Measurements from ENCODE around the gene EPS8.

The EPS8 gene

DNA sequence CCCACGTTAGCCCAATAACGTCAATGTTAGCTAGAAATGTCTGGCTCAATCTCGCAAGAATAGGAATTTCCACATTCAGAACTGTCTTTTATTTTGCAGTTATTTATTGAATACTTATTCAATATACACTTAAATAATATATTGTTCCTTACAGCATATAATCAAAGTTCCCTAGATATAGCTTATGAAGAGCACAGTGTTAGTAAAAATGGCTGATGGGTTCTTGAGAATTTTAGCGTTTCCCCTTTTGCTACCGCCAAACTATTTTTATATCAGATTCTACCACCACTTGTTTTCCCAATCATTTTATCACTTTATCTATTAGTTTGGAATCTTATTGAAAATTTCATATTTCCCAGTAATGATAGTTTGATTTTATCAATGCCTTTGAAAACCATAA, 12.7 kb downstream of the EPS8 start:
- TF ChIP-seq CTCF (IDR thresholded peaks at IDR 0.05; ENCODE audit: insufficient read depth, low read length, poor library complexity, severe bottlenecking), result no peak
- Histone ChIP-seq H3K27me3 (replicated peaks; ENCODE audit: control insufficient read depth, insufficient read depth, low read length) (no peaks in the 10 kb centered on the region), H3K36me3 (ENCODE audit: control insufficient read depth, insufficient read depth, low read length) (no peaks in the 10 kb centered on the region), H3K4me3 (replicated peaks; ENCODE audit: low read depth, low read length) (no peak overlapping the region)
- DNase-seq (ENCODE audit: extremely low read depth, insufficient read length), result no peak

DNA sequence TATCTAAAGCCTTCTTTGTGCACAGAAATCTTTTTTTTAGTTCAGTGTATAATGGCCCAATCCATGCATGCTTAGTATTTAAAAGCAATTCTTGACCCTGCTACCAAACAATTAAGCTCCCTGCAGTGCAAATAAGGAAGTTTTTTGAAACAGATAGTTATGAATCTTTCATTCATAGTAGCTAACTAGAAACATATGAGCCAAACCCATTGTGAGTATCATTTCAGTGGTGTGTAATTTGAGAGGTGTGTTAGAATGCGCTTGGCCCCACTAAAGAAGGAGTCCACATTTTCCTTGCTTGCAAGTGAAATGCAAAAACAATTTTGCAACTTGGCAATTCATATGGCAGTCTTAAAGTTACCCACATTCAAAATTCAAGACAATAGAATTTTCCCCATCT, 14.4 kb downstream of the EPS8 start:
- Histone ChIP-seq H3K4me3 (replicated peaks; ENCODE audit: low read depth, low read length) (no peak overlapping the region), H3K27me3 (replicated peaks; ENCODE audit: control insufficient read depth, insufficient read depth, low read length) (no peaks in the 10 kb centered on the region), H3K36me3 (ENCODE audit: control insufficient read depth, insufficient read depth, low read length) (no peaks in the 10 kb centered on the region)
- DNase-seq (ENCODE audit: extremely low read depth, insufficient read length), result no peak
- TF ChIP-seq CTCF (IDR thresholded peaks at IDR 0.05; ENCODE audit: insufficient read depth, low read length, poor library complexity, severe bottlenecking), result no peak

- DNase-seq (ENCODE audit: extremely low read depth, insufficient read length), result no peak
- Histone ChIP-seq H3K36me3 (ENCODE audit: control insufficient read depth, insufficient read depth, low read length) (no peaks in the 10 kb centered on the region), H3K27me3 (replicated peaks; ENCODE audit: control insufficient read depth, insufficient read depth, low read length) (no peaks in the 10 kb centered on the region), H3K4me3 (replicated peaks; ENCODE audit: low read depth, low read length) (no peak overlapping the region)
- peak; percentile 39 for TF ChIP-seq CTCF (IDR thresholded peaks at IDR 0.05; ENCODE audit: insufficient read depth, low read length, poor library complexity, severe bottlenecking)
These were observed 16.7 kb downstream of the EPS8 start for GRCh38 chr12:15772405-15773018.

DNA sequence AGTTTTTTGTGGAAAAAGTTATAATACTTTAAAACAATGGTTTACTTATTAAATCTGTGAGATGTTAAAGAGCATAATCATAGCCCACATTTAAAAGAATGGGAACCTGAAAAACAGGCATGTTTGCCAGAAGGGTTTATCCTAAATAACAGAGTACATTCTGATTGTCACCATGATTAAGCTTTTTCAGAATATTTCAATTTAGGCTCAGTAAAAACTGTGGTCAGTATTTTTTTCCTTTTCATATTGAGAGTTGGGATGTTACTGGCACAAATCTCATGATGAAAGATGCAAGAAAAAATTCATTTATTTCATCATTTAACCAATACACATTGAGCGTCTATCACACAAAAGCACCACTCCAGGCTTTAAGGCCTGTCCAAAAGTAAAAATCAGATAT, 18.6 kb downstream of the EPS8 start:
- no peak for DNase-seq (ENCODE audit: extremely low read depth, insufficient read length)
- H3K36me3 ChIP-seq (ENCODE audit: control insufficient read depth, insufficient read depth, low read length), result no peaks in the 10 kb centered on the region
- TF ChIP-seq CTCF (IDR thresholded peaks at IDR 0.05; ENCODE audit: insufficient read depth, low read length, poor library complexity, severe bottlenecking), result no peak
- no peak overlapping the region for H3K4me3 ChIP-seq (replicated peaks; ENCODE audit: low read depth, low read length)
- H3K27me3 ChIP-seq (replicated peaks; ENCODE audit: control insufficient read depth, insufficient read depth, low read length), result no peaks in the 10 kb centered on the region

- H3K4me3 ChIP-seq (replicated peaks; ENCODE audit: low read depth, low read length), result no peak overlapping the region
- no peaks in the 10 kb centered on the region for H3K36me3 ChIP-seq (ENCODE audit: control insufficient read depth, insufficient read depth, low read length)
- no peak for DNase-seq (ENCODE audit: extremely low read depth, insufficient read length)
- no peak for TF ChIP-seq CTCF (IDR thresholded peaks at IDR 0.05; ENCODE audit: insufficient read depth, low read length, poor library complexity, severe bottlenecking)
- no peaks in the 10 kb centered on the region for H3K27me3 ChIP-seq (replicated peaks; ENCODE audit: control insufficient read depth, insufficient read depth, low read length)
These were observed 19.2 kb downstream of the EPS8 start for GRCh38 chr12:15770021-15770420.

DNA sequence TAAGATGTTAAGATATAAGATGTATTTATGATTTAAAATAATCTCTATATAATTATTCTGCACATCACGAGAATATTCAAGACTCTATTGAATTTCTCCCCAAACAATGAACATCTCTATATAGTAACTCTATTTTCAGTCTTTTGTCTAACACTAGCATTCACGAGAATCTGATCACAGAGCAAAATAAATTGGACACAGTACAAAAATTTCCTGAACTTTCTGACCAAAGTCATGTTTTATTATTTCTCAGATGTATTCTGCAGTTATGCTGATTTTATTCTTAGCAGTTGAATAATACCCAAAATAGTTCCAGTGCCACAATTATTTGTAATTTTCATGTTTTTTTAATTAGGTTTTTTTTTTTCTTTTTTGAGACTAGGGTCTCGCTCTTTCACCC, 19.6 kb downstream of the EPS8 start:
- H3K36me3 ChIP-seq (ENCODE audit: control insufficient read depth, insufficient read depth, low read length), result no peaks in the 10 kb centered on the region
- H3K27me3 ChIP-seq (replicated peaks; ENCODE audit: control insufficient read depth, insufficient read depth, low read length), result no peaks in the 10 kb centered on the region
- DNase-seq (ENCODE audit: extremely low read depth, insufficient read length), result no peak
- H3K4me3 ChIP-seq (replicated peaks; ENCODE audit: low read depth, low read length), result no peak overlapping the region
- no peak for TF ChIP-seq CTCF (IDR thresholded peaks at IDR 0.05; ENCODE audit: insufficient read depth, low read length, poor library complexity, severe bottlenecking)
